ENCODE measurements around the gene SEC14L2.
"Not testable (repeated sequence)": the region's sequence is repeated elsewhere in the genome, so short reads cannot be mapped to it uniquely, and the experiment has no call there.

Gene SEC14L2

GRCh38 chr22:30390974-30391691, 5.7 kb upstream of the SEC14L2 start:
- no peak overlapping the region for H3K27ac ChIP-seq (ENCODE audit: insufficient read depth, low read length, poor library complexity, severe bottlenecking)
- no peaks in the 10 kb centered on the region for H3K36me3 ChIP-seq (ENCODE audit: control insufficient read depth, insufficient read depth, low read length)
- DNase-seq: peak; percentile 57 to 60 (median 58)

DNA sequence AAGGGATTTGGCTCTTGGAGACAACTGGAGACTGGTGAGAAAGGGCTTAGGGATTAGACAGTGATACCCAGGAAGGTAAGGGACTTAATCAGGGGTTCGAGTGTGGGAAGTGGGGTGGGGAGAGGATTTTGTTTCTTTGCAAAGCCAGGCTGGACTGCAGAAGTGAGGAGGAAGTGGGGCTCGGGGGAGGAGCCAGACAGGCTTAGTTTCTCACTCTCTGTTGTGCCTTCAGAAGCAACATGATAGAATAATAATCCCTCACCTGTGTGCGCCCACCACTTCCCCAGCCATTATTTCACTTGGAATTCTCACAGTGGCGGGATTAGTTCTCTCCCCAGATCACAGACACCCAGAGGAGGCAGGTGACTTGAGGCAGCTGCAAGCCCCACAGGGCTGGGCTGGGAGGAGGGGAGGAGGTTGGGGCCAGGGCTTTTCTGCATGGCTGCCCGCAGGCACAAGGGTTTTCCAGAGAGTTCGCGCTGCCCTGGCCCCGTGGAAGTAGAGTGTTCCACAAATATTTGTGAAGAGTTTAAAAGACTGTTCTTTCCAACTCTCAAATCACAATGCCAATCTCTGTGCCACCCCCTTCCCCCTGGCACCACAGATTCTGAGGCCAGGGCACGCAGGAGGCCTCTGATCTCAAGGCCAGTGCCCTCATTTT, 4.0 kb upstream of the SEC14L2 start:
- H3K9me3 ChIP-seq (ENCODE audit: control insufficient read depth, low read length): no peaks in the 10 kb centered on the region
- H3K4me1 ChIP-seq (ENCODE audit: control insufficient read depth, insufficient read depth, low read length, poor library complexity, severe bottlenecking): peaks cover 13% of the 10 kb centered on the region
- no peaks in the 10 kb centered on the region for H3K36me3 ChIP-seq (ENCODE audit: control insufficient read depth, insufficient read depth, low read length)
- no peak overlapping the region for H3K4me3 ChIP-seq (ENCODE audit: insufficient read depth, low read depth, low read length, poor library complexity, severe bottlenecking)
- no peaks in the 10 kb centered on the region for H3K27me3 ChIP-seq (replicated peaks; ENCODE audit: control insufficient read depth, insufficient read depth, low read length, poor library complexity, severe bottlenecking)
- no peak overlapping the region for H3K27ac ChIP-seq (ENCODE audit: insufficient read depth, low read length, poor library complexity, severe bottlenecking)
- DNase-seq: no peak

More at GRCh38 chr22:30390974-30391691, 5.7 kb upstream of the SEC14L2 start:
- Histone ChIP-seq H3K27me3 (replicated peaks; ENCODE audit: control insufficient read depth, insufficient read depth, low read length, poor library complexity, severe bottlenecking) (no peaks in the 10 kb centered on the region), H3K4me3 (ENCODE audit: insufficient read depth, low read depth, low read length, poor library complexity, severe bottlenecking) (no peak overlapping the region), H3K4me1 (ENCODE audit: control insufficient read depth, insufficient read depth, low read length, poor library complexity, severe bottlenecking) (peaks cover 9% of the 10 kb centered on the region), H3K9me3 (ENCODE audit: control insufficient read depth, low read length) (no peaks in the 10 kb centered on the region)

DNA sequence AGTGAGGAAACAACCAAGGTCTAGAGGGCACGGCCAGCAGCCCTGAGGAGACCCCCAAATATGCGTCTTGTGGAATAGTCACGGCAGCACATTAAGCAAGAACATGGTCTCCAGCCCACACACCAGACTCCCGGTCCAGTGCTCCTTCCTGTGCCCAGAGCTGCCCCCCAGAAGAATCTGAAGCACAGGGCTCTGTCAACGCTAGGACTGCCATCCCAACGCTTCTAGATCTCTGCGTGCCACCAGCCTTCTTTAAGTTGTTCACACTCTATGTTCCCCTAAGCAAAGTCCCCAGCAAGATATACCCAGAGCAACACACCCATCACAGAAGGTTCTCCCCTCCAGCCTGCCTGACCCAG, 3.5 kb upstream of the SEC14L2 start:
- Histone ChIP-seq H3K9me3 (ENCODE audit: control insufficient read depth, low read length) (no peaks in the 10 kb centered on the region), H3K27ac (ENCODE audit: insufficient read depth, low read length, poor library complexity, severe bottlenecking) (no peak overlapping the region), H3K36me3 (ENCODE audit: control insufficient read depth, insufficient read depth, low read length) (no peaks in the 10 kb centered on the region), H3K27me3 (replicated peaks; ENCODE audit: control insufficient read depth, insufficient read depth, low read length, poor library complexity, severe bottlenecking) (no peaks in the 10 kb centered on the region), H3K4me3 (ENCODE audit: insufficient read depth, low read depth, low read length, poor library complexity, severe bottlenecking) (no peak overlapping the region), H3K4me1 (ENCODE audit: control insufficient read depth, insufficient read depth, low read length, poor library complexity, severe bottlenecking) (peaks cover 15% of the 10 kb centered on the region)
- DNase-seq: no peak

- H3K9me3 ChIP-seq (ENCODE audit: control insufficient read depth, low read length): no peaks in the 10 kb centered on the region
- no peak for DNase-seq
- no peak overlapping the region for H3K4me3 ChIP-seq (ENCODE audit: insufficient read depth, low read depth, low read length, poor library complexity, severe bottlenecking)
- H3K36me3 ChIP-seq (ENCODE audit: control insufficient read depth, insufficient read depth, low read length): no peaks in the 10 kb centered on the region
- H3K27me3 ChIP-seq (replicated peaks; ENCODE audit: control insufficient read depth, insufficient read depth, low read length, poor library complexity, severe bottlenecking): no peaks in the 10 kb centered on the region
- peaks cover 15% of the 10 kb centered on the region for H3K4me1 ChIP-seq (ENCODE audit: control insufficient read depth, insufficient read depth, low read length, poor library complexity, severe bottlenecking)
- H3K27ac ChIP-seq (ENCODE audit: insufficient read depth, low read length, poor library complexity, severe bottlenecking): no peak overlapping the region
Measured at GRCh38 chr22:30393885-30394284, 2.9 kb upstream of the SEC14L2 start.

DNA sequence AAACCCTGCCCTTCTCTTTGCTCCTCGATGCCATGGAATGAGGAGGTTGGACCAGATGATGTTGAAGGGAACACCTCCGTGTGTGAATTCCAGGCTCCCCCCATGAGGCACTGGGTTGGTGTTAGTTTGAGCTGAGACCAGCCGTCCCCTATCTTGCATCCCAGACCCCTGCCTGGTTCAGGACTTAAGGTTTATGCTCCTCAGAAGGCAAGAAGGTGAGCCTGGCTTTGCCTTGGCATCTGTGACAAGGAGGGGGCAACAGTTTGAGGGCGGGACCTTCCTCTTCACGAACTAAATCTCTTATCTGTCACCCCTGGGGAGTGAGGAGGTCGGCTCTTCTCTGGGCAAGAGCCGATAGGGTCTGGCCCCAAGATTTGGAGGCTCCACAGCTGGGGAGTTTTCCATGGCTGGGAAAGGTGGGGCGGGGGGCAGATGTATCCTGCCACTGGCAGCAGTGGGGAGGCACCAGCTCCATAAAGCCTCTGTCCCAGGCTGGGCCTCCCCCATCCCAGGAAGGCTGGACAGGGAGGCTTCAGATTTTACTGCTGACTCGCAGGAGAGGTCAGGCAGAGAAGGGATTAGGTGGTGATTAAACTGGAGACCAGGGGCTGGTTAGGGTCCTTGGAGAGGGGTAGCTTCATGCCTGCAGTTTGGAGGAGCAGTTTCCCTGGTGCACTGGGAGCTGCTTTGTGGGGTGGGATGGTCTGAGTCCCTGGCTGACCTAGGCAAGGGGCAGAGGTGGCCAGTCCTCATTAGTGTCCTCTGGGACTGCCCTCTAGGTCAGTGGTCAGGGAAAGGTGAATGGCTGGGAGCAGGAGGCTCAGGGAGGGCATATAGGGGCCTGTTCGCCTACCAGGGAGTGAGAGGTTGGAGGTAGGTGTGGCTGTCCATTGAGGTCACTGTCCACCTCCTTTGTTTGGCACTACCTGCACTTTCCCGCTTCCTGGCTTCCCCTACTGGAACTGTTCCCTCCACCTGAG, 1.1 kb downstream of the SEC14L2 start:
- peaks cover 15% of the 10 kb centered on the region for H3K4me1 ChIP-seq (ENCODE audit: control insufficient read depth, insufficient read depth, low read length, poor library complexity, severe bottlenecking)
- no peaks in the 10 kb centered on the region for H3K36me3 ChIP-seq (ENCODE audit: control insufficient read depth, insufficient read depth, low read length)
- no peaks in the 10 kb centered on the region for H3K27me3 ChIP-seq (replicated peaks; ENCODE audit: control insufficient read depth, insufficient read depth, low read length, poor library complexity, severe bottlenecking)
- DNase-seq: no peak
- no peaks in the 10 kb centered on the region for H3K9me3 ChIP-seq (ENCODE audit: control insufficient read depth, low read length)
- H3K4me3 ChIP-seq (ENCODE audit: insufficient read depth, low read depth, low read length, poor library complexity, severe bottlenecking): peak overlapping the region; percentile 60
- no peak overlapping the region for H3K27ac ChIP-seq (ENCODE audit: insufficient read depth, low read length, poor library complexity, severe bottlenecking)

- Histone ChIP-seq H3K9me3 (ENCODE audit: control insufficient read depth, low read length) (no peaks in the 10 kb centered on the region), H3K27ac (ENCODE audit: insufficient read depth, low read length, poor library complexity, severe bottlenecking) (no peak overlapping the region), H3K4me1 (ENCODE audit: control insufficient read depth, insufficient read depth, low read length, poor library complexity, severe bottlenecking) (peaks cover 15% of the 10 kb centered on the region), H3K4me3 (ENCODE audit: insufficient read depth, low read depth, low read length, poor library complexity, severe bottlenecking) (no peak overlapping the region), H3K27me3 (replicated peaks; ENCODE audit: control insufficient read depth, insufficient read depth, low read length, poor library complexity, severe bottlenecking) (no peaks in the 10 kb centered on the region), H3K36me3 (ENCODE audit: control insufficient read depth, insufficient read depth, low read length) (no peaks in the 10 kb centered on the region)
- DNase-seq: no peak
Measured at GRCh38 chr22:30398685-30399680, 2.2 kb downstream of the SEC14L2 start.

DNA sequence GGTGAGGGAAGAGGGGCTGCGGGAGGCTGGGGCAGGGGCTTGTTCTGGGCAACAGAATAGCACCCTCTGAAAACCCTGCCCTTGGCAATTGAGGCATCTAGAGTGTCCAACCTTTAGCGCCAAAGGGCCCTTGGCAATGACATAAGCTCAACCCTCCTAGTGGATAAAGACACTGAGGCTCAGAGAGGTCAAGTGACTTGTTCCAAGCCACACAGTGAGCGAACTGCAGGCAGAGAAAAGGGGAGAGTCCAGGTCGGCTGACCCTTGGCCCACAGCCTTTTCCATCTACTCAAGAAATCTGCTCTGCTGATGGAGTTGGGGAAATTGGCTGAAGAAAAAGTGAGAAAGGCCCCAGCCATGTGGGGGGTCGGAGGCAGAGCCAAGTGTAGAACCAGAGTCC, 2.9 kb downstream of the SEC14L2 start:
- Histone ChIP-seq H3K27me3 (replicated peaks; ENCODE audit: control insufficient read depth, insufficient read depth, low read length, poor library complexity, severe bottlenecking) (no peaks in the 10 kb centered on the region), H3K27ac (ENCODE audit: insufficient read depth, low read length, poor library complexity, severe bottlenecking) (no peak overlapping the region), H3K36me3 (ENCODE audit: control insufficient read depth, insufficient read depth, low read length) (no peaks in the 10 kb centered on the region), H3K9me3 (ENCODE audit: control insufficient read depth, low read length) (no peaks in the 10 kb centered on the region), H3K4me1 (ENCODE audit: control insufficient read depth, insufficient read depth, low read length, poor library complexity, severe bottlenecking) (peaks cover 15% of the 10 kb centered on the region), H3K4me3 (ENCODE audit: insufficient read depth, low read depth, low read length, poor library complexity, severe bottlenecking) (no peak overlapping the region)
- no peak for DNase-seq

GRCh38 chr22:30400159-30400558, 3.3 kb downstream of the SEC14L2 start:
- no peak overlapping the region for H3K4me3 ChIP-seq (ENCODE audit: insufficient read depth, low read depth, low read length, poor library complexity, severe bottlenecking)
- no peak overlapping the region for H3K27ac ChIP-seq (ENCODE audit: insufficient read depth, low read length, poor library complexity, severe bottlenecking)
- H3K36me3 ChIP-seq (ENCODE audit: control insufficient read depth, insufficient read depth, low read length): no peaks in the 10 kb centered on the region
- H3K27me3 ChIP-seq (replicated peaks; ENCODE audit: control insufficient read depth, insufficient read depth, low read length, poor library complexity, severe bottlenecking): no peaks in the 10 kb centered on the region
- H3K4me1 ChIP-seq (ENCODE audit: control insufficient read depth, insufficient read depth, low read length, poor library complexity, severe bottlenecking): peaks cover 15% of the 10 kb centered on the region
- H3K9me3 ChIP-seq (ENCODE audit: control insufficient read depth, low read length): no peaks in the 10 kb centered on the region
- DNase-seq: no peak

DNA sequence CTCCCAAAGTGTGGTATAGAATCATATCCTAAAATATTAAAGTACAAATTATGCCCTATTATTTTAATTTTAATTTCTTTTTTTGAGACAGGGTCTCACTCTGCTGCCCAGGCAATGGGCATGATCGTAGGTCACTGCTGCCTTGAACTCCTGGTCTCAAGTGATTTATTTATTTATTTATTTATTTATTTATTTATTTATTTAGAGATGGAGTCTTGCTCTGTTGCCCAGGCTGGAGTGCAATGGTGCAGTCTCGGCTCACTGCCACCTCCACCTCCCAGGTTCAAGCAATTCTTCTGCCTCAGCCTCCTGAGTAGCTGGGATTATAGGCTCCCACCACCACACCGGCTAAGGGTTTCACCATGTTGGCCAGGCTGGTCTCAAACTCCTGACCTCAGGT, 4.2 kb downstream of the SEC14L2 start:
- H3K4me1 ChIP-seq (ENCODE audit: control insufficient read depth, insufficient read depth, low read length, poor library complexity, severe bottlenecking): peaks cover 15% of the 10 kb centered on the region
- H3K9me3 ChIP-seq (ENCODE audit: control insufficient read depth, low read length); H3K36me3 ChIP-seq (ENCODE audit: control insufficient read depth, insufficient read depth, low read length): not testable (repeated sequence)

More for the DNA sequence above, 4.2 kb downstream of the SEC14L2 start:
- H3K27me3 ChIP-seq (replicated peaks; ENCODE audit: control insufficient read depth, insufficient read depth, low read length, poor library complexity, severe bottlenecking); DNase-seq; H3K27ac ChIP-seq (ENCODE audit: insufficient read depth, low read length, poor library complexity, severe bottlenecking); H3K4me3 ChIP-seq (ENCODE audit: insufficient read depth, low read depth, low read length, poor library complexity, severe bottlenecking): not testable (repeated sequence)

All from effector memory CD4-positive, alpha-beta T cell (primary cell).